ENCODE data around the gene CTNNA3.

CTNNA3 gene

DNA sequence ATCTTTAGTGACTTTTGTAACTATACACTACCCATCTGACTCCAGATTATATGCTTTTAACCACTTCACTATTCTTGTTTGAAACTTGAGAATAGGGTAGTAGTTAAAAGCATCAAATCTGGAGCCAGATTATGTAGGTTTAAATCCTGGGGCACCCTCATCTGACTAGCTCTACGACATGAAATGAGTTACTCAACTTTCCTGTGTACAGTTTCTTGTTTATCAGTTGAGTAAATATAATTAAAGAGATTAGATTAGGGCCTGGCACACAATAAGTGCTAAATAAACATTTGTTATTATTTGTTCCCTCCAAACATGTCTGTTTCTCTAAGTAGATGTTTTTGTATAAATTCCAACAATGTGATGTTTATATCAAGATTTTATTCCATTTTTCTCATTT, 1255.4 kb downstream of the CTNNA3 start:
- Histone ChIP-seq H3K36me3 (ENCODE audit: control insufficient read depth in 1 of 2, insufficient read depth in 2 of 2, low read length in 2 of 2) (no peaks in the 10 kb centered on the region), H3K4me3 (ENCODE audit: low read depth in 1 of 2, low read length in 2 of 2) (no peak overlapping the region), H3K9ac (ENCODE audit: low read depth in 1 of 2, low read length in 2 of 2) (no peak overlapping the region), H3K4me1 (ENCODE audit: control insufficient read depth in 1 of 2, insufficient read depth in 2 of 2, low read length in 2 of 2) (no peaks in the 10 kb centered on the region), H3K27ac (ENCODE audit: low read depth, low read length) (no peak overlapping the region), H3K27me3 (ENCODE audit: control insufficient read depth in 1 of 2, insufficient read depth in 2 of 2, low read length in 2 of 2) (no peaks in the 10 kb centered on the region), H3K9me3 (ENCODE audit: control insufficient read depth in 1 of 2, low read length in 2 of 2) (peaks cover 0 to 2% of the 10 kb centered on the region in 2 donors)

DNA sequence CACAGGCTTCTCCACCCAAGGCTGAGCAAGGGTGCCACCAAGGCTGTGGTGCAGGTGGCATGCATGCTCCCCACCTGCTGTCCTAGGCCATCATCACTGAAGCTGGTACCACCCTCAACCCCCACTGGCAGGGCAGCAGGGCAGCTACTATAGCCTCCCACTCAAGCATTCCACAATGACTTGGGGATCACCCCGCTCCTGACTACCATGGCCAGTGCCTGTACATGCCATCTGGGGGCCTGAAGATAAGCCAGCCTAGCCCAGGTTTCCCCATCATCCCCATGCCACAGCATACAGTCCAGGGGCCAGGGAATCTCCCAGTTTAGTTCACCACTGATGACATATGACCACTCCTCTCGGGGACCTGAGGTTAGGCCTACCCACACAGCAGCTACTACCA, 1281.1 kb downstream of the CTNNA3 start:
- no peaks in the 10 kb centered on the region for H3K27me3 ChIP-seq (ENCODE audit: control insufficient read depth in 1 of 2, insufficient read depth in 2 of 2, low read length in 2 of 2)
- H3K9ac ChIP-seq (ENCODE audit: low read depth in 1 of 2, low read length in 2 of 2) = no peak overlapping the region
- H3K4me1 ChIP-seq (ENCODE audit: control insufficient read depth in 1 of 2, insufficient read depth in 2 of 2, low read length in 2 of 2) = no peaks in the 10 kb centered on the region
- peaks cover 7 to 10% of the 10 kb centered on the region in 2 donors for H3K9me3 ChIP-seq (ENCODE audit: control insufficient read depth in 1 of 2, low read length in 2 of 2)
- H3K36me3 ChIP-seq (ENCODE audit: control insufficient read depth in 1 of 2, insufficient read depth in 2 of 2, low read length in 2 of 2) = no peaks in the 10 kb centered on the region
- no peak overlapping the region for H3K27ac ChIP-seq (ENCODE audit: low read depth, low read length)
- no peak overlapping the region for H3K4me3 ChIP-seq (ENCODE audit: low read depth in 1 of 2, low read length in 2 of 2)

DNA sequence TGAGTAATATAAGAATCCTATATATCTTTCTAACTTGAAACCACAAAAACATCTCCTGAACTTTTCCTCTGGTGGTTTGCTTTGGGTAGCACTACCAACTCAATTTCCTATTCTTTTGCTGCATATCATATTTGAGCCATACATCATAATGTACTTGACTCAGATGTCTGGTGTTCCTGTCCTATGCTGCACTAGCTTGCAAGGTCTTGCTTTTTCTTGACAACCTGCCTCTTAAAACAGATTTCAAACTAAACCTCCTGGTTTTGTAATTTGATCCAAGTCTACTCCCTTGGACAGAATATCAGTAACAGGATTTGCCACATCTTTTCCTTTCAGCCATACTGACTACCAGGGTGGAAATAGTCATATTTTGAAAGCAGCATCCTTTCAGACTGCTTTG, 1290.4 kb downstream of the CTNNA3 start:
- no peaks in the 10 kb centered on the region for H3K4me1 ChIP-seq (ENCODE audit: control insufficient read depth in 1 of 2, insufficient read depth in 2 of 2, low read length in 2 of 2)
- no peak overlapping the region for H3K9ac ChIP-seq (ENCODE audit: low read depth in 1 of 2, low read length in 2 of 2)
- H3K27ac ChIP-seq (ENCODE audit: low read depth, low read length) = no peak overlapping the region
- H3K27me3 ChIP-seq (ENCODE audit: control insufficient read depth in 1 of 2, insufficient read depth in 2 of 2, low read length in 2 of 2) = no peaks in the 10 kb centered on the region
- no peak overlapping the region for H3K4me3 ChIP-seq (ENCODE audit: low read depth in 1 of 2, low read length in 2 of 2)
- H3K36me3 ChIP-seq (ENCODE audit: control insufficient read depth in 1 of 2, insufficient read depth in 2 of 2, low read length in 2 of 2) = no peaks in the 10 kb centered on the region
- no peaks in the 10 kb centered on the region for H3K9me3 ChIP-seq (ENCODE audit: control insufficient read depth in 1 of 2, low read length in 2 of 2)

- no peak overlapping the region for H3K27ac ChIP-seq (ENCODE audit: low read depth, low read length)
Measured at GRCh38 chr10:66398669-66399068, 1297.3 kb downstream of the CTNNA3 start.

DNA sequence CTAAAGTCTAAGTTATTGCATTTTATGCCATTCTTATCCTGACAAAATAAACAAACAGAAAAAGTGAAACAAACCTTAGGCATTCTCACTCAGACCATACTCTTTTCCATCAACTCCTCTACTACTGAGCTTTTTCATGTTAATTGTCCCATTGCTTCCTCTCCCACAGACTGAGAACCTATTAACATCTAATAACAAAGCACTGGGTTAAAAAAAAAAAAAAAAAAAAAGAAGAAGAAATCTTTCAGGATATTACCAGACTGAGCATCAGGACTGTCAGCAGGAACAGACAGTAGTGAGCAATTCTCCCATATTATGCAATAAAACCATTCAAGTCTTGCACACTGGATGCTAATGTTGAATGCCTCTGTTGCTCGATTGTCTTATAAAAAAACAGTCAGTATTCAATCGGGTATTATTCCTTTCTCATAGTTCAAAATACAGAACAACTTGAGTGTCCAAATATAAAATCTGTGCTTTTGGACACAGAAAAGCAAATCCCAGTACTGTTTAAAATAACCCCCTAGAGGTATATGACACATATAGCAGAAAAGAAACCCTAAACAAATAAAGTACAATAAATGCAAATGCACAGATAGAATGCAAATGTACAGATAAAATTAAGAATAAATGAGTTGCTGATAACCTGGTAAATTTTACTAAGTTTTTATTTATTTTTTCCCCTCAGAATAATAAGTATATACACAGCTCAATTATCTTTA, 1301.5 kb downstream of the CTNNA3 start:
- Histone ChIP-seq H3K4me1 (ENCODE audit: control insufficient read depth in 1 of 2, insufficient read depth in 2 of 2, low read length in 2 of 2) (no peaks in the 10 kb centered on the region), H3K27ac (ENCODE audit: low read depth, low read length) (no peak overlapping the region), H3K9ac (ENCODE audit: low read depth in 1 of 2, low read length in 2 of 2) (no peak overlapping the region), H3K36me3 (ENCODE audit: control insufficient read depth in 1 of 2, insufficient read depth in 2 of 2, low read length in 2 of 2) (no peaks in the 10 kb centered on the region), H3K4me3 (ENCODE audit: low read depth in 1 of 2, low read length in 2 of 2) (no peak overlapping the region), H3K9me3 (ENCODE audit: control insufficient read depth in 1 of 2, low read length in 2 of 2) (no peaks in the 10 kb centered on the region), H3K27me3 (ENCODE audit: control insufficient read depth in 1 of 2, insufficient read depth in 2 of 2, low read length in 2 of 2) (no peaks in the 10 kb centered on the region)

More at GRCh38 chr10:66398669-66399068, 1297.3 kb downstream of the CTNNA3 start:
- Histone ChIP-seq H3K27me3 (ENCODE audit: control insufficient read depth in 1 of 2, insufficient read depth in 2 of 2, low read length in 2 of 2) (no peaks in the 10 kb centered on the region), H3K4me1 (ENCODE audit: control insufficient read depth in 1 of 2, insufficient read depth in 2 of 2, low read length in 2 of 2) (no peaks in the 10 kb centered on the region), H3K9ac (ENCODE audit: low read depth in 1 of 2, low read length in 2 of 2) (no peak overlapping the region), H3K36me3 (ENCODE audit: control insufficient read depth in 1 of 2, insufficient read depth in 2 of 2, low read length in 2 of 2) (no peaks in the 10 kb centered on the region), H3K4me3 (ENCODE audit: low read depth in 1 of 2, low read length in 2 of 2) (no peak overlapping the region), H3K9me3 (ENCODE audit: control insufficient read depth in 1 of 2, low read length in 2 of 2) (no peaks in the 10 kb centered on the region)

GRCh38 chr10:66390926-66391325, 1305.1 kb downstream of the CTNNA3 start:
- H3K9me3 ChIP-seq (ENCODE audit: control insufficient read depth in 1 of 2, low read length in 2 of 2) = no peaks in the 10 kb centered on the region
- no peak overlapping the region for H3K27ac ChIP-seq (ENCODE audit: low read depth, low read length)
- no peaks in the 10 kb centered on the region for H3K36me3 ChIP-seq (ENCODE audit: control insufficient read depth in 1 of 2, insufficient read depth in 2 of 2, low read length in 2 of 2)
- no peaks in the 10 kb centered on the region for H3K27me3 ChIP-seq (ENCODE audit: control insufficient read depth in 1 of 2, insufficient read depth in 2 of 2, low read length in 2 of 2)
- H3K4me3 ChIP-seq (ENCODE audit: low read depth in 1 of 2, low read length in 2 of 2) = no peak overlapping the region
- no peak overlapping the region for H3K9ac ChIP-seq (ENCODE audit: low read depth in 1 of 2, low read length in 2 of 2)
- H3K4me1 ChIP-seq (ENCODE audit: control insufficient read depth in 1 of 2, insufficient read depth in 2 of 2, low read length in 2 of 2) = no peaks in the 10 kb centered on the region

DNA sequence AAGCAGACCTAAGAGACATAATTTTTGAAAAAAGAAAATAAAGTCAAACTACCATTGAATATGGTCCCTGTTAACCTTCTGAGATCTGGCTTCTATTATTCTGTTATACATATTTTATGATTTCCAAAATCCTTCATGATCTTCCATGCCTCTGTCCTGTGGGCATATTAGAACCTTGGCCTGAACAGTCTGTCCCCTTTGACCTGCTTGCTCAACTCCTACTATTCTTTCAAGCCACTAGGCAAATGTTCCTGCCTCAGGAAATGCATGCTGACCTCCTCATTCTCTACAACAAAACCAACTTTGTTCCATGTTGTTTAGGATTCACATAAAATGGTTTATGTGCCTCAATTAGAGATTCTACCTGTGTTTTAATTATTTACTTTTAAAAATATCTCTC, 1315.0 kb downstream of the CTNNA3 start:
- no peaks in the 10 kb centered on the region for H3K9me3 ChIP-seq (ENCODE audit: control insufficient read depth in 1 of 2, low read length in 2 of 2)
- H3K36me3 ChIP-seq (ENCODE audit: control insufficient read depth in 1 of 2, insufficient read depth in 2 of 2, low read length in 2 of 2) = no peaks in the 10 kb centered on the region
- no peaks in the 10 kb centered on the region for H3K4me1 ChIP-seq (ENCODE audit: control insufficient read depth in 1 of 2, insufficient read depth in 2 of 2, low read length in 2 of 2)
- no peak overlapping the region for H3K4me3 ChIP-seq (ENCODE audit: low read depth in 1 of 2, low read length in 2 of 2)
- no peak overlapping the region for H3K27ac ChIP-seq (ENCODE audit: low read depth, low read length)
- no peak overlapping the region for H3K9ac ChIP-seq (ENCODE audit: low read depth in 1 of 2, low read length in 2 of 2)
- H3K27me3 ChIP-seq (ENCODE audit: control insufficient read depth in 1 of 2, insufficient read depth in 2 of 2, low read length in 2 of 2) = no peaks in the 10 kb centered on the region

- no peaks in the 10 kb centered on the region for H3K27me3 ChIP-seq (ENCODE audit: control insufficient read depth in 1 of 2, insufficient read depth in 2 of 2, low read length in 2 of 2)
- no peak overlapping the region for H3K4me3 ChIP-seq (ENCODE audit: low read depth in 1 of 2, low read length in 2 of 2)
- no peaks in the 10 kb centered on the region for H3K4me1 ChIP-seq (ENCODE audit: control insufficient read depth in 1 of 2, insufficient read depth in 2 of 2, low read length in 2 of 2)
- H3K9me3 ChIP-seq (ENCODE audit: control insufficient read depth in 1 of 2, low read length in 2 of 2) = no peaks in the 10 kb centered on the region
- H3K9ac ChIP-seq (ENCODE audit: low read depth in 1 of 2, low read length in 2 of 2) = no peak overlapping the region
- H3K27ac ChIP-seq (ENCODE audit: low read depth, low read length) = no peak overlapping the region
- H3K36me3 ChIP-seq (ENCODE audit: control insufficient read depth in 1 of 2, insufficient read depth in 2 of 2, low read length in 2 of 2) = no peaks in the 10 kb centered on the region
Measured at GRCh38 chr10:66378117-66378876, 1317.7 kb downstream of the CTNNA3 start.

- H3K36me3 ChIP-seq (ENCODE audit: control insufficient read depth in 1 of 2, insufficient read depth in 2 of 2, low read length in 2 of 2) = no peaks in the 10 kb centered on the region
- H3K27ac ChIP-seq (ENCODE audit: low read depth, low read length) = no peak overlapping the region
- H3K9ac ChIP-seq (ENCODE audit: low read depth in 1 of 2, low read length in 2 of 2) = no peak overlapping the region
- H3K4me1 ChIP-seq (ENCODE audit: control insufficient read depth in 1 of 2, insufficient read depth in 2 of 2, low read length in 2 of 2) = no peaks in the 10 kb centered on the region
- no peaks in the 10 kb centered on the region for H3K27me3 ChIP-seq (ENCODE audit: control insufficient read depth in 1 of 2, insufficient read depth in 2 of 2, low read length in 2 of 2)
- no peak overlapping the region for H3K4me3 ChIP-seq (ENCODE audit: low read depth in 1 of 2, low read length in 2 of 2)
- no peaks in the 10 kb centered on the region for H3K9me3 ChIP-seq (ENCODE audit: control insufficient read depth in 1 of 2, low read length in 2 of 2)
Measured at GRCh38 chr10:66368146-66368545, 1327.8 kb downstream of the CTNNA3 start.

DNA sequence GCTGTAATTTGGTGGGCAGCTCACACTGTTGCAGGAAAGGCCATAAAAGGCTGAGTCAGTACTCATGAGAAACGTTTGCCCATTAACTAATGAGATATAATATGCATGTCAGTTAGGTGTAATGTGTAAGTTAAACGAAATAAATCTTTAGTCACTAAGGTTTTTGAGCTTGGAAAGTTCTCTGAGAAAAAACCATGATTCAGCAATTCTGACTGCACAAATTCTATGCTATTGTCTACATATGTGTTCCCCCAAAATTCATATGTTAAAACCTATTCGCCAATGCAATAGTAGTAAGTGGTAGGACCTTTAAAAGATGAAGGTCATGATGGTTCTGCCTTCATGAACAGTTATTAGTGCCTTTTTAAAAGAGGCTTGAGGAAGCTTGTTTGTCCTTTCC, 1329.8 kb downstream of the CTNNA3 start:
- Histone ChIP-seq H3K36me3 (ENCODE audit: control insufficient read depth in 1 of 2, insufficient read depth in 2 of 2, low read length in 2 of 2) (no peaks in the 10 kb centered on the region), H3K9me3 (ENCODE audit: control insufficient read depth in 1 of 2, low read length in 2 of 2) (no peaks in the 10 kb centered on the region), H3K27ac (ENCODE audit: low read depth, low read length) (no peak overlapping the region), H3K9ac (ENCODE audit: low read depth in 1 of 2, low read length in 2 of 2) (no peak overlapping the region), H3K27me3 (ENCODE audit: control insufficient read depth in 1 of 2, insufficient read depth in 2 of 2, low read length in 2 of 2) (no peaks in the 10 kb centered on the region), H3K4me3 (ENCODE audit: low read depth in 1 of 2, low read length in 2 of 2) (no peak overlapping the region), H3K4me1 (ENCODE audit: control insufficient read depth in 1 of 2, insufficient read depth in 2 of 2, low read length in 2 of 2) (no peaks in the 10 kb centered on the region)

All from duodenal mucosa (tissue), 2 donors.